Stomach (tissue), 4 donors: Measurements from ENCODE around the gene DYNLT5.

Experiments used
- CTCF ChIP-seq, 7 experiments: fragments of 450-650 bp in 4 of 7; fragments of 200-600 bp in 3 of 7; sonication (generic) in 3 of 7; IDR thresholded peaks; one replicate each; pipeline ENCODE4 v1.5.1; 2016 to 2019; ENCODE audit warnings: antibody characterized with exemption in 7 of 7, control low read depth in 2 of 7, mild to moderate bottlenecking in 1 of 7
- EP300 ChIP-seq: sonication (generic); formaldehyde crosslinking; IDR thresholded peaks from one replicate; pipeline ENCODE4 v1.6.1; 2017; ENCODE audit warnings: antibody characterized with exemption
- POLR2AphosphoS5 ChIP-seq, 3 donors: sonication (generic); formaldehyde crosslinking; IDR thresholded peaks; one replicate each; pipeline ENCODE4 v1.6.1; 2016; ENCODE audit warnings: antibody characterized with exemption in 3 of 3

DNA sequence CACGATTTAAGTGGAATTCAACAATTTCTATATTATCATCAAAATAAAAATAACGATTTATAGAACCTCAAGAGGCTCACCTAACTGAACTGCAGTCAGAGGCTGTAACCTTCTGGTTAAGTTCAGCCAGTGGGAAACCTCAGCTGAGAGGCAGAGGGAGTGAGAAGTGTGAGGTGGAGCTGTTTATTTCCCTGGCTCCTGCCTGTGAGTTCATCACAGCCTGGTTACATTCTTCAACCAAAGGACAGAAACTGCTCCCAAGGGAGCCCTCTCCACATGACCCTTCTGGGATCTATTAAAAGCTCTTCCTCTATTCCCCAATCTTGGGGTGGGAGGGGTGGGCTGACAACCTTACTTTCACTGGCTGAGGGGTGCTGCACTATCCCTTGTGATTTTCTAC, 22.2 kb downstream of the DYNLT5 start:
- TF ChIP-seq EP300: no peak
- no peak for TF ChIP-seq CTCF (IDR thresholded peaks at IDR 0.05)
- TF ChIP-seq POLR2AphosphoS5 (IDR thresholded peaks at IDR 0.05): no peak
